Measurements from ENCODE around the gene TMEM132E.

DNA sequence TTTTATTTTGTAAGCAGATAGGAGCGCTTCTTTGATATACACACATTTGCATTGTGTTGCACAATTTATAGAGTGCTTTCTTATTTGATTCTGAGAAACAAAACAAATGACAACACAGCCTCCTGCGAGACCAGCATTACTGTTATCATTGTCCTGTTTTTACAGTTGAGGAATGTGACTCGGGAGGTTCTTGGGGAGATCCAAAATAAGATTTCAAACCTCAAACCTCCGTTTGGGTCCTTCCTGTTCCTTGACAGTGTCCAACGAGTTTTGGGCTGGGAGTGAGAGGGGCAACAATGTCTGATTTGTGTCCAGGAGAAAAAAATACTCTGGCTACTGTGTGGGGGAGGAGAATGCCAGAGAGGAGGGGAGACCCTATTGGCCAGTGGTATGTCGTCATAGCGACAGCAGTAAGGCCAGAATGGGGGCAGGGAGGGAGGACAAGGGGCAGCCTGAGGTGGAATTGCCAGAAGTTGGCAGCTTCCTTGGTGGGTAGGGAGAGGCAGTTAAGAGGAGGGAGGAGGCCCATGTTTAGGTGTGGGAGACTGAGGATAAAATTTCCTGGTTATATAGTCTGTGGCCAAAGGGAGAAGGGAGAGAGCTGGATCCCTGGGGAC lies 45.5 kb downstream of the TMEM132E start:
- TF ChIP-seq CTCF (IDR thresholded peaks at IDR 0.05) (no peak), ZFX (IDR thresholded peaks at IDR 0.05; ENCODE audit: borderline replicate concordance) (no peak)

All from 22Rv1 (cell line).